Measurements from ENCODE around the gene GPATCH4. TPM values are rescaled to one million over a fixed set of nuclear protein-coding genes. Genes with fewer than 3 reads are reported as not detected.

The GPATCH4 gene
- total RNA-seq, 1 experiment from 2014 or later, result 107 TPM

GRCh38 chr1:156559797-156560385, 41.4 kb downstream of the GPATCH4 start:
- intact Hi-C loops (cut with micrococcal nuclease), result no loop called here
- no peaks in the 10 kb centered on the region for H3K4me1 Mint-ChIP-seq (ENCODE audit: insufficient read depth, unreplicated experiment)
- H3K4me3 Mint-ChIP-seq (ENCODE audit: unreplicated experiment), result no peak overlapping the region
- no peaks in the 10 kb centered on the region for H3K9me3 Mint-ChIP-seq (ENCODE audit: unreplicated experiment)
- ChIA-PET CTCF (interaction anchor here (0.7 kb wide), 1 partner anchor 45 kb away, joined by 3 read pairs; no protein-coding TSS in a partner anchor), POLR2A (interaction anchor here (0.8 to 1.3 kb wide), 2 partner anchors 12 to 24 kb away, joined by 3 read pairs; no protein-coding TSS in a partner anchor)
- H3K27ac Mint-ChIP-seq (ENCODE audit: low read depth, unreplicated experiment), result peak overlapping the region; percentile 19
- no TSS peak for BruUV-seq (replicated peaks)
- no peak for DNase-seq (ENCODE audit: unreplicated experiment)
- no peak for TF ChIP-seq CTCF (IDR thresholded peaks at IDR 0.05; ENCODE audit: unreplicated experiment)
- H3K27me3 Mint-ChIP-seq (ENCODE audit: insufficient read depth, unreplicated experiment), result no peaks in the 10 kb centered on the region
- H3K36me3 Mint-ChIP-seq (ENCODE audit: insufficient read depth, unreplicated experiment), result peaks cover 14% of the 10 kb centered on the region

- no peak for DNase-seq (ENCODE audit: unreplicated experiment)
- Mint-ChIP-seq H3K9me3 (ENCODE audit: unreplicated experiment) (no peaks in the 10 kb centered on the region), H3K4me3 (ENCODE audit: unreplicated experiment) (no peak overlapping the region), H3K27me3 (ENCODE audit: insufficient read depth, unreplicated experiment) (no peaks in the 10 kb centered on the region), H3K36me3 (ENCODE audit: insufficient read depth, unreplicated experiment) (peaks cover 18% of the 10 kb centered on the region), H3K4me1 (ENCODE audit: insufficient read depth, unreplicated experiment) (no peaks in the 10 kb centered on the region), H3K27ac (ENCODE audit: low read depth, unreplicated experiment) (peak overlapping the region; percentile 19)
- BruUV-seq (replicated peaks), result no TSS peak
- intact Hi-C loops (cut with micrococcal nuclease), result no loop called here
- ChIA-PET POLR2A (interaction anchor here (0.8 to 1.3 kb wide), 2 partner anchors 13 to 23 kb away, joined by 3 read pairs; no protein-coding TSS in a partner anchor), CTCF (interaction anchor here (0.7 kb wide), 1 partner anchor 44 kb away, joined by 3 read pairs; no protein-coding TSS in a partner anchor)
- no peak for TF ChIP-seq CTCF (IDR thresholded peaks at IDR 0.05; ENCODE audit: unreplicated experiment)
These were observed 42.0 kb downstream of the GPATCH4 start for GRCh38 chr1:156559086-156559796.

- POLR2A ChIA-PET, result no interaction called here
- H3K4me1 Mint-ChIP-seq (ENCODE audit: insufficient read depth, unreplicated experiment), result peaks cover 17% of the 10 kb centered on the region
- peaks cover 22% of the 10 kb centered on the region for H3K36me3 Mint-ChIP-seq (ENCODE audit: insufficient read depth, unreplicated experiment)
- CTCF ChIA-PET, result interaction anchor here (1.0 to 1.4 kb wide), 2 partner anchors 39 to 52 kb away, joined by 3 to 6 read pairs; no protein-coding TSS in a partner anchor
- H3K9me3 Mint-ChIP-seq (ENCODE audit: unreplicated experiment), result no peaks in the 10 kb centered on the region
- no peak for DNase-seq (ENCODE audit: unreplicated experiment)
- no peaks in the 10 kb centered on the region for H3K27me3 Mint-ChIP-seq (ENCODE audit: insufficient read depth, unreplicated experiment)
- intact Hi-C loops (cut with micrococcal nuclease), result no loop called here
- H3K27ac Mint-ChIP-seq (ENCODE audit: low read depth, unreplicated experiment), result peak overlapping the region; percentile 46
- no peak for TF ChIP-seq CTCF (IDR thresholded peaks at IDR 0.05; ENCODE audit: unreplicated experiment)
- BruUV-seq (replicated peaks), result no TSS peak
- no peak overlapping the region for H3K4me3 Mint-ChIP-seq (ENCODE audit: unreplicated experiment)
These were observed 44.9 kb downstream of the GPATCH4 start for GRCh38 chr1:156556354-156556753.

GRCh38 chr1:156555715-156556114, 45.6 kb downstream of the GPATCH4 start:
- Mint-ChIP-seq H3K4me1 (ENCODE audit: insufficient read depth, unreplicated experiment) (peaks cover 17% of the 10 kb centered on the region), H3K4me3 (ENCODE audit: unreplicated experiment) (no peak overlapping the region), H3K36me3 (ENCODE audit: insufficient read depth, unreplicated experiment) (peaks cover 22% of the 10 kb centered on the region), H3K27ac (ENCODE audit: low read depth, unreplicated experiment) (peak overlapping the region; percentile 46), H3K27me3 (ENCODE audit: insufficient read depth, unreplicated experiment) (no peaks in the 10 kb centered on the region), H3K9me3 (ENCODE audit: unreplicated experiment) (no peaks in the 10 kb centered on the region)
- DNase-seq (ENCODE audit: unreplicated experiment), result no peak
- no peak for TF ChIP-seq CTCF (IDR thresholded peaks at IDR 0.05; ENCODE audit: unreplicated experiment)
- BruUV-seq (replicated peaks), result no TSS peak
- intact Hi-C loops (cut with micrococcal nuclease), result no loop called here
- CTCF ChIA-PET, result interaction anchor here (0.6 to 1.5 kb wide), 7 partner anchors 10 to 172 kb away, joined by 3 to 6 read pairs (median 4); no protein-coding TSS in a partner anchor
- POLR2A ChIA-PET, result interaction anchor here (0.7 kb wide), 2 partner anchors 16 to 36 kb away, joined by 3 to 4 read pairs; no protein-coding TSS in a partner anchor
